HG03175 (cell line): Measurements from ENCODE around the gene L3MBTL4.
"Not testable (repeated sequence)": the region's sequence is repeated elsewhere in the genome, so short reads cannot be mapped to it uniquely, and the experiment has no call there.

Source experiments
- ATAC-seq: cut with Tn5 transposase; IDR thresholded peaks from one replicate; pipeline ENCODE4 v1.9.1; 2021; ENCODE audit warnings: mild to moderate bottlenecking, moderate library complexity; ENCODE audit not compliant: unreplicated experiment

The L3MBTL4 gene

DNA sequence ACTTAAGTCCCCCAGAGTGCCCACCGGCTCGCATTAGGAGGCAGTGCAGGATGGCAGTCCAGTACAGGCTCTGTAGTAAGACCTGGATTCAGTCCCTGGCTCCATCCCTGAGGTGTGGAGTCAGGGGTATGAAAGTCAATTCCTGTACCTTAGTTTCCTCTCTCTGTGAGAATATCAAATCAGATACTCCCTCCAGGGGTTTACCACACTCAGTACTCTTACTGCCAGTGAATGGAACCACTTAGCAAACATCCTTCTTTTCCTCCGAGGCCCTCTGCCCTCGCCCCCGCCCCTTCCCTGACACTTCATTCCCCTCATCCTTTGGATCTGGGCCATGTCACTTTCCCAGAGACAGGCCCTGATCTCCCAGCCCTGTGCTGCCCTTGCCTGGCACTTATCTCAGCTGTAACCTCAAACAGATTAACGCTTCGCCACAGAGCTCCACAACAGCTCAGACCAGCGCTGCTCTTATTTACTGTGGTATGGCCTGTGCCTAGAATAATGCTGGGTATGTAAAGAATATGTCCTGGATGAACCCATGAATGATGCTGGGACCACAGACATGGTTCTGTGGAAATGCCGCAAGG lies 360.4 kb downstream of the L3MBTL4 start:
- no peak for ATAC-seq

DNA sequence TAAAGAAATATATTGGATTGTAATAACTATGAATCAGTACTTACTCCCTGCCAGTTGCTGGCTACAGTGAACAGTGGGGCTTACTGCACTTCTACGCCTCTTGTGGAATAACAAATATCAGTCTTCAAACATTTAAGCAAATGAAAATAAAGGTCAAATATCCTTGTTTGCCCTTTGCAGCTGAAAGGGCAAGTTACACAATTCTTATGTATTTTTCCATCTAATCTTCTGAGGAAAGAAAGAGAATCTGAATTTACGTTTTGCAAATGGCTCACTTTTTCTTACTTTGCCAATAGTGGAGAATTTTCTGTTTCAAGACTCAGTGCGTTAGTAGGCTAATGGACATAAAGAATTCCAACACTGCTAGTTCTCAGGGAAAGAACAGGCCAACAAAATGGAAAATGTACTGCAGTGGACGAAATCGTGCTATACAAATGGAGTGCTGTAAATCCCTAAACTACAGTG lies 362.2 kb downstream of the L3MBTL4 start:
- no peak for ATAC-seq

DNA sequence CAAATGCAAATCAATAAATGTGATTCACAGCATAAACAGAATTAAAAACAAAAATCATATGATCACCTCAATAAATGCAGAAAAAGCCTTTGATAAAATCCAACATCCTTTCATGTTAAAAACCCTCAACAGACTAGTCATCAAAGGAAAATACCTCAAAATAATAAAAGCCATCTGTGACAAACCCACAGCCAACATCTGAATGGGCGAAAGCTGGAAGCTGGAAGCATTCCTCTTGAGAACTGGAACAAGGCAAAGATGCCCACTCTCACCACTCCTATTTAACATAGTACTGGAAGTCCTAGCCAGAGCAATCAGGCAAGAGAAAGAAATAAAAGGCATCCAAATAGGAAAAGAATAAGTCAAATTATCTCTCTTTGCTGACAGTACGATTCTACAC lies 367.1 kb downstream of the L3MBTL4 start:
- not testable (repeated sequence) for ATAC-seq

DNA sequence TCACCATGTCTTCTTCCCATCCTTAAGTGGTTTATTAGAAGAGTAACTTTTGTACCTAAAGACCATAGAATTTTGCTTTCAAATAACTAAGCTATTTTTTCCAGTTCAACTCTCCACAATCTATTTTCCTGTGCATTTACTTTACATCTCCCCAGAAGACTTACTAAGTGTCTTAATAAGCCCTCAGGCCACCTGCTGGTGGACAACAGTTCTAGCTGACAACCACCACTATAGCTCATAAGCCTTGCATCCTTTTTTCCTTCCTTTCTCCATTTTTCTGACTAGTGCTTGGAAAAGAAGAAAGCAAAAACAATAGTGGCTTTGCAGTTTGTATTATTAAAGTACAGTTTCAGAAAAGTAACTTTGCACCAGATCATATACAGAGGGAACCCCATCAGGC lies 369.9 kb downstream of the L3MBTL4 start:
- no peak for ATAC-seq

GRCh38 chr18:6044319-6044718 lies 370.4 kb downstream of the L3MBTL4 start:
- no peak for ATAC-seq

- ATAC-seq, result no peak
These were observed 375.7 kb downstream of the L3MBTL4 start for GRCh38 chr18:6039055-6039454.

DNA sequence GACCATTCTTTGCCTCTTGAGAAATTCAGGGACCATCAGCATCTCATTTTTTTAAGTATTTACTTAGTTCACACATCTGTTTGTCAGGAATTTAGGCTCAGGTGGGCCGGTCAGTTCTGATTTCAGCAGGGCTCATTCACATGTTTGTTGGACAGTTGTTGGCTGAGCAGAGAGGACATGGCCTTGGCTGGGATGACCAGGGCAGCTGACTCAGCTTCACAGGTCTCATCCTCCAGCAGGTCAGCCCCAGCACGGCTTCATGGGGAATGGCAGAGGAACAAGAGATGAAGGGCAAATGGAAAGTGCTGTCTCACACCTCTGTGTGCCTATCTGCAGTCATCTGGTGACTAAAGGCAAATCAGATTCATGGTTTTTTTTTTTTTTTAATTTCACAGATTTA lies 383.3 kb downstream of the L3MBTL4 start:
- no peak for ATAC-seq

- no peak for ATAC-seq
These were observed 383.7 kb downstream of the L3MBTL4 start for GRCh38 chr18:6031002-6031401.

DNA sequence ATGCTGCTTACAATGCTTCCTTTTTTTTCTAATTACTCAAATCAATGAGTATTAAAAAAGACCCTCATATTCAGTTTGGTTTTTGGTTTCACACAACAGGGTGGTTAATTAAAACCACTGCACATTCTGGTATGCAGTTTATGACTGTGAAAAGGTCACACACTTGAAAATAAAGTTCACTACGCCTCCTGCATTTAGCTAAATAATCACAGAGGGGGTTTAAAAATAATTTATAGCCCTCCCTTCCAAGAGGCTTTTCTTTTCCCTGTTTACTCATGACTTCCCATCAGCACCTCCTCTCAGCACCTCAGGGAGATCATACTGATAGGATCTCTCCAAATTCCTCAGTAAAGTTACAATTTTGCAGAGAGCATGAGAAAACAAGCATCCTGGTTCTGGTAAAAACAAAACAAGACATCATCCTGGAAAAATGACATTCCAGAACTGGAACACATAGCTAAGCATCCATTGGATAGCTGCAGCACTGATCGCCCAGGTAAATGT lies 389.9 kb downstream of the L3MBTL4 start:
- no peak for ATAC-seq

DNA sequence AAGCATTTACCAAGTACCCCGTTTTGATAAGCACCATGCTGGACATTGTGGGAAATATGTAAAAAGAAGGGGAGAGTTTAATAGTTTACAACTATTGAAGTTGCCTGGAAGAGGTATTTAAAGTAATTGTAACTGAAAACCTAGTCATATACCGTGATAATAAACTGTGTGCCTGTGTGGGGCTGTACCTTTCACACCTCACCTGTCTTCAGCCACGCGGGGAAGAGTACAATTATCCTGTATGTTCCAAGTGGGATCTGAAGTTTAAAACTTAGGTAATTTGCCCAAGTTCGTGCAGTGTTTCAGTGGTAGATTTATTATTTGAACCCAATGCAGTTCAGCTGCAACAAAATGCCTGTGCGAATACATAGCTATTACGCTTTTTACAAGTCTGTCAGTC lies 391.2 kb downstream of the L3MBTL4 start:
- no peak for ATAC-seq

- no peak for ATAC-seq
These were observed 391.9 kb downstream of the L3MBTL4 start for GRCh38 chr18:6022845-6023244.

DNA sequence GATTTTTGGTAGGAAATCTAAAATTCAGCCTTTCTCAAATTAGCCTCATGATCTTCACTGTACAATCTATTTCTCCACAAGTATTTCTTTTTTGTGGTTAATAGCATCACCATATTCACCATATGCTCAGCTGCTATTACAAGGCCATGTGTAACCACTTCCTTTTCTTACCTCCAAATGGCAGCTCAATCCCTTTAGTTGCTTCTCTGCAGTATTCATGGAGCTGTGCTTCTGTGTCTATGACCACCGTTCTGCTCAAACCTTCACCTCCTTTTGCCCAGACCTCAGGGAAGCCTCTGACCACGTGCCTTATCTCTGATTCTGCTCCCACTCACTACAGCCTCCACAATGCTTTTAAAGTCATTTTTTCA lies 392.7 kb downstream of the L3MBTL4 start:
- no peak for ATAC-seq

DNA sequence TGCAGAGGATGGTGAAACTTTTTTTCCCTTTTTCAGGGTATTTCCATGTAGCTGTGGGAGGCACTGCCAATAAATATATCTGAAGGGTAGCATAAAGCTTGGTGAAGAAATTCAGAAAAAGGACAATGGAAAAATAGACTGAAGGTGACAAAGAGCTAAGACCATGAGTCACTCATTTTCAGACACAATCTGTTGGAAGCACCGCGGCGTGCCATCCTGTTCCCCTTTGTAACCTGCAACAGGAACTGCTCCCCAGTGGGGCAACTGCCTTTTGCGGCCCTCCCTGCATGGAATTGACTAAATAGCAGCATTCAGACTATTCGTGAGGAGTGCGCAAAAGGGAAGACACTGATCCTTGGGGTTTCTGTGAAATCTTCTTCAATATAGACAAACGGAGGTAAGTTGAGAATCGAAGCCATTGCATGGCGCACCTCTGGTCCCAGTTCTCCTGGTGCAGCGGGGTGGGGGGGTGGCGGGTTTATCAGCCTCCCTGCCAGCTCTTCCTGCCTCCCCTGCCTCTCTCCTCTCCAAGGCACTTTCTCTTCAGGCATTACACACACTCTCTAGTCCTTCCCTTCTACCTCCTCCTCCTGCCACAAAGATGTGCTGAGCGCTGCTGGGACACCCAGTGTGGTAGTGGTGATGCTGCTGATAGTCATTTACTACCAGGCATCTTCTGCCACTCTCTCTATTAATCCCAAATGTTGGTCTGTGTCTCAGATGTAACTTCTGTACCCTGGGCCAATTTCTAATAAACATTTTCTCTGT lies 393.2 kb downstream of the L3MBTL4 start:
- ATAC-seq, result no peak

DNA sequence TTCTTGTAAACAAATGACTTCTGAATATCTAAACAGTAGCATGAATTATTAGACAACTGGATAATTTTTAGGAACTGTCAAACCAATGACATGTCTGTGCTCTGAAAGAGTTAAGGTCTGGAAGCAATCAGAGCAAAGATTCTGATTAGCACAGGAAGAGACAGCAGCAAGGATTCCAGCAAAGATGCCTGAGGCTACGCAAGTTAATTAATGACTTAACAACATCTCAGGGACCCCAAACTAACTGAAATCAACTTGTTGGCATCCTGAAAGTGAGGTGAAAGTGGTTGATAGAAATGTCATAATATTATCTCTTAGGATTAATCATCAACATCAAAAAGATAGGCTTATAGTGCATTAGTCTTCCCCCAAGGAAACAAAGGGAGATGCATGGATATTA lies 396.0 kb downstream of the L3MBTL4 start:
- ATAC-seq, result no peak

GRCh38 chr18:6017171-6017570 lies 397.5 kb downstream of the L3MBTL4 start:
- ATAC-seq, result no peak

DNA sequence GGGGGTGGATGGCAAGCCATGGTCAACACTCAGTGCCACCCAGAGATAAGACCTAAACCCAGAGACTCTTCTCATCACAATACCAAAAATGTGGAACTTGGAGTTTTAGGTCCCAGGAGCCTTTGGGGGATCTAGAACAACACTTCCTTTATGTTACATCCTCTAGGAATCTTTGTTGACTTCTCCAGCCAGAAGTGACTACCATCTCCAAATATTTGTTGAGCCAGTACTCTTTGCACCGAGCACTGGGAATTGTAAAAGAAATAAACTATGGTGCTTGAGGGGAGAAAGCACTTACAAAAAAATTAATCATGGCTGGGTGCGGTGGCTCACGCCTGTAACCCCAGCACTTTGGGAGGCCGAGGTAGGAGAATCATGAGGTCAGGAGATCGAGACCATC lies 399.3 kb downstream of the L3MBTL4 start:
- no peak for ATAC-seq

GRCh38 chr18:6013171-6013810 lies 401.4 kb downstream of the L3MBTL4 start:
- ATAC-seq, result no peak

GRCh38 chr18:6010921-6011320 lies 403.8 kb downstream of the L3MBTL4 start:
- no peak for ATAC-seq

DNA sequence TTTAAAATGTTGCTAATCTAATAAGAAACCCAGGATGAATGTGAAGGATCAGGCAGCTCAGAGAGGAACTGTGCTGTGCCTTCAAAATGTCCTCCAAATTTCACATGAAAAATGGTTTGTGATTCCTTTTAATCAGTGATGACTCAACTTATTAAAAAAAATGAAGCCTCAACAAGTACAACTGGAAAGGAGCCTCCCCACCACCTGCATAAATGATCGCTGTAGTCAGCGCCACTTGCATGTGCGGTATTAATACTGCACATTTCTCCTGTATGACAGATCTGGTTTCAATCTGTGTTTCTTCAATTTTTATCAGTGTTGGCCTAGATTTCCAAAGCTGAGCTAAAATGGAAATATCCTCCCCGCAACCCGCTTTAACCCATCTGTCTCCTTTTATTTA lies 404.4 kb downstream of the L3MBTL4 start:
- no peak for ATAC-seq

DNA sequence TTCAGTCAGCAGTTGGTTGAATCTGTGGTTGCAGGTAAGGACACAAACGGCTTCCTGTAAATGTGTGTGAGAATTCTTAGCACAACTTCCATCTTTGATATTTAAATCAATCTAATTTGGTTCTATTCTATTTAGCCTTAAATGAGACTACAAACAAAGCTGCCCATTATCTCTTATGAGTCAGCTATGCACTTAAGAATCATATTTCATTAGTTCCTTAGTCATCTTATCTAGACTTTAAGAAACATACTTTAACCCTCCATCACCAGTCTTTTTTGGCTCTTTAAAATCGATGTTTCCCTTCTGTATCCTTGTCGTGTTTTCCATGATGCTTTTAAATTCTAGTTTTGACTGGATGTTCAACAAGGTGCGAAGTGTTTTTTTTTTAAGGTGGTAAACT lies 405.0 kb downstream of the L3MBTL4 start:
- no peak for ATAC-seq

DNA sequence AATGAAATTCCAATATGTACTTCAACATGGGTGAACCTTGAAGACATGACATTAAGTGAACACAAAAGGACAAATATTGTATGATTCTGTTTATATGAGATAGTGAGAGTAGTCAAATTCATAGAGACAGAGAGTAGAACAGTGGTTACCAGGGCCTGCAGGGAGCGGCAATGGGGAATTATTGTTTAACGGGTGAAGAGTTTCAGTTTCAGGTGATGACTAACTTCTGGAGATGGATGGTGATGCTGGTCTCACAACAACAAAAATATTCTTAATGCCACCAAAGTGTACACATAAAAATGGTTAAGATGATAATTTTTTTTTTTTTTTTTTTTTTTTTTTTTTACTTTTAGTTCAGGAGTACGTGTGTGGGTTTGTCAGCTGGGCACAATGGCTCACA lies 410.0 kb downstream of the L3MBTL4 start:
- ATAC-seq, result peak; percentile 97

- ATAC-seq, result peak; percentile 73
These were observed 410.6 kb downstream of the L3MBTL4 start for GRCh38 chr18:6004119-6004518.
